WTC11 (cell line): ENCODE results near the gene UIMC1.

Experiments
- ATF2 ChIP-seq: sonication (generic); formaldehyde crosslinking; IDR thresholded peaks from 2 replicates; pipeline ENCODE4 v1.8.1; 2022; ENCODE audit warnings: low read depth, missing genetic modification reagents, borderline replicate concordance
- CTCF ChIP-seq: fragments of 200-600 bp; IDR thresholded peaks from 2 replicates; pipeline ENCODE4 v1.8.0; 2022; ENCODE audit warnings: antibody characterized with exemption
- E2F4 ChIP-seq: sonication (generic); formaldehyde crosslinking; IDR thresholded peaks from 2 replicates; pipeline ENCODE4 v1.8.1; 2022; ENCODE audit warnings: low read depth, mild to moderate bottlenecking, moderate library complexity, missing genetic modification reagents, borderline replicate concordance
- HMGXB4 ChIP-seq: sonication (generic); formaldehyde crosslinking; IDR thresholded peaks from 2 replicates; pipeline ENCODE4 v1.8.1; 2023; ENCODE audit warnings: mild to moderate bottlenecking, moderate library complexity, missing genetic modification reagents
- PRDM15 ChIP-seq: sonication (generic); formaldehyde crosslinking; IDR thresholded peaks from 2 replicates; pipeline ENCODE4 v1.8.0; 2022; ENCODE audit warnings: missing genetic modification reagents
- SMAD3 ChIP-seq: sonication (generic); formaldehyde crosslinking; IDR thresholded peaks from 2 replicates; pipeline ENCODE4 v1.8.0; 2022; ENCODE audit warnings: missing genetic modification reagents, mild to moderate bottlenecking, borderline replicate concordance
- SP1 ChIP-seq: sonication (generic); formaldehyde crosslinking; conservative IDR thresholded peaks from 2 replicates; pipeline ENCODE4 v1.8.1; 2022; ENCODE audit warnings: missing genetic modification reagents
- TCF7 ChIP-seq: sonication (generic); formaldehyde crosslinking; IDR thresholded peaks from 2 replicates; pipeline ENCODE4 v1.8.0; 2022; ENCODE audit warnings: mild to moderate bottlenecking, low read depth, missing genetic modification reagents, moderate library complexity

GRCh38 chr5:176916337-176916736 lies 90.2 kb downstream of the UIMC1 start:
- TF ChIP-seq CTCF (no peak), SMAD3 (CRISPR knock-in tag) (no peak), E2F4 (no peak), HMGXB4 (CRISPR knock-in tag) (no peak), PRDM15 (no peak), SP1 (CRISPR knock-in tag) (no peak), TCF7 (CRISPR knock-in tag) (no peak), ATF2 (no peak)
